Natural killer cell (primary cell): Measurements from ENCODE around the gene SURF1. TPM values are rescaled to one million over a fixed set of nuclear protein-coding genes. Genes with fewer than 3 reads are reported as not detected.
"Not testable (repeated sequence)": the region's sequence is repeated elsewhere in the genome, so short reads cannot be mapped to it uniquely, and the experiment has no call there.

Experiments used
- ATAC-seq, 3 donors: fragments of 150-1000 bp in 2 of 3; fragments of 200-7000 bp in 1 of 3; cut with Tn5 transposase; 1 replicate in 1 of 3; 2 replicates in 2 of 3; pipeline ENCODE4 v1.10.0; 2021; ENCODE audit warnings: mild to moderate bottlenecking in 2 of 3, moderate library complexity in 2 of 3
- DNase-seq, 2 donors: peaks; one replicate each; pipeline versions ENCODE4 v3.0.0 to v3.0.0-alpha.2; 2013 to 2021; ENCODE audit warnings: mixed read lengths in 1 of 2
- H3K27ac ChIP-seq: one replicate; pipeline ENCODE4 v1.5.1; 2013; ENCODE audit warnings: mild to moderate bottlenecking, low read length
- H3K27me3 ChIP-seq: one replicate; pipeline ENCODE4 v1.6.1; 2013; ENCODE audit warnings: low read length; ENCODE audit not compliant: control insufficient read depth, insufficient read depth
- H3K36me3 ChIP-seq: one replicate; pipeline ENCODE4 v1.6.1; 2013; ENCODE audit warnings: low read length; ENCODE audit not compliant: control insufficient read depth, insufficient read depth
- H3K4me1 ChIP-seq: one replicate; pipeline ENCODE4 v1.6.1; 2013; ENCODE audit warnings: low read length; ENCODE audit not compliant: control insufficient read depth, insufficient read depth
- H3K4me3 ChIP-seq: one replicate; pipeline ENCODE4 v1.5.1; 2013; ENCODE audit warnings: low read length
- H3K9me3 ChIP-seq: one replicate; pipeline ENCODE4 v1.6.1; 2013; ENCODE audit warnings: low read length; ENCODE audit not compliant: control insufficient read depth, insufficient read depth
- H3K27ac Mint-ChIP-seq, 2 donors: one replicate each; pipeline ENCODE4 v1.8.0; 2022; ENCODE audit warnings: mild to moderate bottlenecking in 2 of 2, mixed read lengths in 2 of 2, moderate library complexity in 1 of 2
- H3K27me3 Mint-ChIP-seq, 2 donors: one replicate each; pipeline ENCODE4 v1.8.0; 2022; ENCODE audit warnings: low read depth in 2 of 2, mixed read lengths in 2 of 2
- H3K36me3 Mint-ChIP-seq: one replicate; pipeline ENCODE4 v1.8.0; 2022; ENCODE audit warnings: mixed read lengths
- H3K4me1 Mint-ChIP-seq, 2 donors: one replicate each; pipeline ENCODE4 v1.8.0; 2022; ENCODE audit warnings: mixed read lengths in 2 of 2
- H3K4me3 Mint-ChIP-seq: one replicate; pipeline ENCODE4 v1.8.0; 2022; ENCODE audit warnings: mild to moderate bottlenecking, moderate library complexity, mixed read lengths
- H3K9me3 Mint-ChIP-seq, 2 donors: one replicate each; pipeline ENCODE4 v1.8.0; 2022; ENCODE audit warnings: mixed read lengths in 2 of 2
- CTCF ChIP-seq: fragments of 200-600 bp; IDR thresholded peaks from one replicate; pipeline ENCODE4 v1.8.0; 2022; ENCODE audit warnings: antibody characterized with exemption
- whole genome bisulfite sequencing: methylation state at CpG from one replicate; pipeline ENCODE4 v1.1.7; 2013; ENCODE audit warnings: missing lambda C conversion rate; ENCODE audit not compliant: insufficient coverage; 5-methylcytosine and 5-hydroxymethylcytosine counted together
- intact Hi-C: fragments of 100-400 bp; cut with micrococcal nuclease; formaldehyde crosslinking; loops from one replicate; pipeline ENCODE4 v1.14.2; 2022
- total RNA-seq, 4 donors: library from RNA; stranded (reverse); fragments of 120-200 nt in 1 of 4; gene quantifications; one replicate each; pipeline versions ENCODE4 v1.2.3 to v1.2.4, GENCODE V29; 2013 to 2022

SURF1 gene
- total RNA-seq, 3 donors from 2014 or later (not counting 1 experiment from before 2014, with no cell fraction given) = 35.6 to 44.4 (median 37.2) TPM

GRCh38 chr9:133340256-133340655, 16.0 kb downstream of the SURF1 start:
- no peak for DNase-seq
- H3K27me3 ChIP-seq = no peaks in the 10 kb centered on the region
- peak overlapping the region; percentile 62 for H3K27ac ChIP-seq
- TF ChIP-seq CTCF = no peak
- peak overlapping the region; percentile 67 for H3K4me3 Mint-ChIP-seq
- H3K27me3 Mint-ChIP-seq = no peaks in the 10 kb centered on the region
- no peak overlapping the region for H3K4me3 ChIP-seq
- intact Hi-C loops = no loop called here
- ATAC-seq = no peak
- H3K36me3 Mint-ChIP-seq = peaks cover 8% of the 10 kb centered on the region
- H3K36me3 ChIP-seq = peaks cover 19% of the 10 kb centered on the region
- peak overlapping the region; percentile 83 to 88 for H3K27ac Mint-ChIP-seq
- no peaks in the 10 kb centered on the region for H3K9me3 ChIP-seq
- no peaks in the 10 kb centered on the region for H3K9me3 Mint-ChIP-seq
- H3K4me1 Mint-ChIP-seq = peaks cover 44 to 51% of the 10 kb centered on the region in 2 donors
- 12% methylated on average over 3 of the region's 3 CpGs for WGBS
- peaks cover 47% of the 10 kb centered on the region for H3K4me1 ChIP-seq

DNA sequence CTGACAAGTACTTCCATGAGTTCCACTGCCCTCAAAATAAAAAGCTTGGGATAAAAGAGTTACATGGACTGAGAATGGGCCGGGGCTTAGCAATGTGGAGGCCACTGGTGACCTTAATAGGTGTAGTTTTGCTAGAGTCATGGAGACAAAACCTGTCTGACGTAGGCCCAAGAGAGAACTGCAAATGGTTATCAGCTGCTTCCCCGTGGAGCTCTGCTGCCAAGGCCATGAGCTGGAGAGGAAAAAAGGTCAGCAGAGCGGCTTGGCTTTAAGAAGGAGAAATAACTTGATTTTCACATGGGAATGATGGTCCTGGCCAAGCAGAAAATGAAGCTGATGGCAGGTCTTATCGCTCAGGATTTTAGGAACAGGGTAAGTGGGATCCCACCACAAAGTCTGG, 16.6 kb downstream of the SURF1 start:
- Mint-ChIP-seq H3K4me1 (peaks cover 48 to 53% of the 10 kb centered on the region in 2 donors), H3K4me3 (peak overlapping the region; percentile 67), H3K27ac (peak overlapping the region; percentile 83 to 88), H3K27me3 (no peaks in the 10 kb centered on the region), H3K9me3 (no peaks in the 10 kb centered on the region), H3K36me3 (peaks cover 8% of the 10 kb centered on the region)
- intact Hi-C loops = no loop called here
- ATAC-seq (no peak), DNase-seq (no peak)
- Histone ChIP-seq H3K27ac (peak overlapping the region; percentile 62), H3K27me3 (no peaks in the 10 kb centered on the region), H3K9me3 (no peaks in the 10 kb centered on the region), H3K4me1 (peaks cover 53% of the 10 kb centered on the region), H3K36me3 (peaks cover 15% of the 10 kb centered on the region), H3K4me3 (no peak overlapping the region)
- WGBS = 95% methylated on average over 5 of the region's 5 CpGs
- no peak for TF ChIP-seq CTCF

DNA sequence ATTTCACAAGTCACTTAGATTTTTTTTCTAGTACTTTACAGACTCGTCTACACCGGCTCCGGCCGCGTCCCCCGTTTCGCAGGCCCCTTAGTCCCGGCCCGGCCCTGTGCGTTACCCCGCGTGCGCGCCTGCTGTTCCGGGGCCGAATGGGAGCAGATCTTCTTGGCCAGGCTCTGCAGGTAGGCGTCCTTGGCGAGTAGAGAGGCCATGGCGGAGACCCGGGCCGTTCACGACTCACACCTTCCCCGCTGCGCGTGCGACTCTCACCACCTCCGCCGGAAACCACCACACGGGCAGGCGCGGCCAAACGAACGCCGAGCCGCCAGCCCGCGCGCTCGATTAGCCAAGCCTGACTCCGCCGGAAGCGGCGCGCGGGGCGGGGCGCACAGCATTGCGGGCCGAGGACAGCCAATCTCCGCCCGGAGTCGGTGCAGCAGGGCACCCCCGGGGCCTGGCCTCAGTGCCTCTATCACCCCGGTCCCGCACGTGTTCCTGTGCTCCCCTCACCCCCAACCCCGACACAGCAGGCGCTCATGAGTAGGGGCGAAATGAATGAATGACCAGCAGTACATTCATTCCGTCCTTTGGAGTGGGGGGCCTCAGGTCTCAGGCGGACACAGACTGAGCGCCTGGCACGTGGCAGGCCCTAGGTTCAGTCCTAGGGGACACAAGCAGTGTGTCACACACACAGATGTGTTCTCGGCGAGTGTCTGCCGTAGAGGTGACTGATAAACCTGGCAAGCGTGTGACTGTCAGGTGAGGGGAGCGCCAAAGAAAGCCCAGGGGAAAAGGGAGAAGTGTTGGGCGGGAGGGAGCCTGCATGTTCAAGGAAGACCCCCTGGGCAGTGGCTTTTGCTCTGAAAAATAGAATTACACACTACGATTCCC, 20.1 kb downstream of the SURF1 start, which contains the start of gene SURF6:
Gene SURF6 (minus strand): TSS at position 265 of the 888 bp plus-strand sequence. CDS start 56 bp downstream, at position 209.
- DNase-seq (peak; percentile 93 to 97), ATAC-seq (peak; percentile 90 to 97 (median 92))
- Histone ChIP-seq H3K36me3 (peaks cover 34% of the 10 kb centered on the region), H3K9me3 (no peaks in the 10 kb centered on the region), H3K27me3 (no peaks in the 10 kb centered on the region), H3K4me3 (peak within 1 kb of the TSS; percentile 95), H3K4me1 (peaks cover 41% of the 10 kb centered on the region), H3K27ac (peak within 1 kb of the TSS; percentile 77)
- H3K36me3 Mint-ChIP-seq = peaks cover 9% of the 10 kb centered on the region
- TF ChIP-seq CTCF = no peak
- H3K27ac Mint-ChIP-seq = peak within 1 kb of the TSS; percentile 91 to 95
- H3K4me1 Mint-ChIP-seq = peaks cover 39 to 53% of the 10 kb centered on the region in 2 donors
- peak within 1 kb of the TSS; percentile 95 for H3K4me3 Mint-ChIP-seq
- intact Hi-C loops = loop anchor here (1.0 to 2.0 kb wide), 2 partner anchors 12 to 41 kb away; partner anchors contain the start of genes MED22, RPL7A, STKLD1 and SURF4
- no peaks in the 10 kb centered on the region for H3K27me3 Mint-ChIP-seq
- 8% methylated on average over 69 of the region's 70 CpGs for WGBS
- H3K9me3 Mint-ChIP-seq = no peaks in the 10 kb centered on the region

GRCh38 chr9:133334888-133335287, 21.4 kb downstream of the SURF1 start:
- Histone ChIP-seq H3K4me1 (peaks cover 28% of the 10 kb centered on the region), H3K36me3 (peaks cover 39% of the 10 kb centered on the region)
- H3K9me3 Mint-ChIP-seq, H3K4me3 ChIP-seq, H3K27ac ChIP-seq, intact Hi-C loops, DNase-seq, H3K27me3 Mint-ChIP-seq, ATAC-seq, H3K9me3 ChIP-seq, H3K27me3 ChIP-seq: not testable (repeated sequence)
- Mint-ChIP-seq H3K36me3 (peaks cover 15% of the 10 kb centered on the region), H3K4me1 (peaks cover 33 to 45% of the 10 kb centered on the region in 2 donors), H3K27ac (peak overlapping the region; percentile 91 to 95), H3K4me3 (peak overlapping the region; percentile 95)
- WGBS = 93% methylated on average over 11 of the region's 11 CpGs
